ENCODE measurements around the gene PCSK2.

Gene PCSK2

GRCh38 chr20:17502105-17502504 is 275.3 kb downstream of the PCSK2 start:
- no peak for TF ChIP-seq EZH2phosphoT487 (IDR thresholded peaks at IDR 0.05; ENCODE audit: borderline replicate concordance, low read length)
- TF ChIP-seq, protein P1, sequence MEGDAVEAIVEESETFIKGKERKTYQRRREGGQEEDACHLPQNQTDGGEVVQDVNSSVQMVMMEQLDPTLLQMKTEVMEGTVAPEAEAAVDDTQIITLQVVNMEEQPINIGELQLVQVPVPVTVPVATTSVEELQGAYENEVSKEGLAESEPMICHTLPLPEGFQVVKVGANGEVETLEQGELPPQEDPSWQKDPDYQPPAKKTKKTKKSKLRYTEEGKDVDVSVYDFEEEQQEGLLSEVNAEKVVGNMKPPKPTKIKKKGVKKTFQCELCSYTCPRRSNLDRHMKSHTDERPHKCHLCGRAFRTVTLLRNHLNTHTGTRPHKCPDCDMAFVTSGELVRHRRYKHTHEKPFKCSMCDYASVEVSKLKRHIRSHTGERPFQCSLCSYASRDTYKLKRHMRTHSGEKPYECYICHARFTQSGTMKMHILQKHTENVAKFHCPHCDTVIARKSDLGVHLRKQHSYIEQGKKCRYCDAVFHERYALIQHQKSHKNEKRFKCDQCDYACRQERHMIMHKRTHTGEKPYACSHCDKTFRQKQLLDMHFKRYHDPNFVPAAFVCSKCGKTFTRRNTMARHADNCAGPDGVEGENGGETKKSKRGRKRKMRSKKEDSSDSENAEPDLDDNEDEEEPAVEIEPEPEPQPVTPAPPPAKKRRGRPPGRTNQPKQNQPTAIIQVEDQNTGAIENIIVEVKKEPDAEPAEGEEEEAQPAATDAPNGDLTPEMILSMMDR (IDR thresholded peaks at IDR 0.05; ENCODE audit: low read depth, low read length, poor library complexity, severe bottlenecking) = no peak
- no peaks in the 10 kb centered on the region for H3K79me2 ChIP-seq (ENCODE audit: control insufficient read depth, low read length)
- no peaks in the 10 kb centered on the region for H3K9me2 ChIP-seq (replicated peaks; ENCODE audit: control insufficient read depth, low read length)
- no peak overlapping the region for H3K27ac ChIP-seq (ENCODE audit: low read depth, low read length)
- H3K4me2 ChIP-seq (ENCODE audit: low read length) = no peak overlapping the region
- no peaks in the 10 kb centered on the region for H3K36me3 ChIP-seq (ENCODE audit: control insufficient read depth, low read length)
- H3K4me1 ChIP-seq (ENCODE audit: control insufficient read depth, low read length) = peaks cover 16% of the 10 kb centered on the region
- no peak overlapping the region for H3K4me3 ChIP-seq (ENCODE audit: low read length)
- no peaks in the 10 kb centered on the region for H4K20me1 ChIP-seq (ENCODE audit: control insufficient read depth, insufficient read depth, low read depth, low read length)
- H3F3A ChIP-seq (ENCODE audit: control insufficient read depth, insufficient read depth) = no peaks in the 10 kb centered on the region
- no peaks in the 10 kb centered on the region for H3K9me3 ChIP-seq (ENCODE audit: control insufficient read depth, insufficient read depth, low read length)
- H3K27me3 ChIP-seq (ENCODE audit: control insufficient read depth, low read length) = no peaks in the 10 kb centered on the region

DNA sequence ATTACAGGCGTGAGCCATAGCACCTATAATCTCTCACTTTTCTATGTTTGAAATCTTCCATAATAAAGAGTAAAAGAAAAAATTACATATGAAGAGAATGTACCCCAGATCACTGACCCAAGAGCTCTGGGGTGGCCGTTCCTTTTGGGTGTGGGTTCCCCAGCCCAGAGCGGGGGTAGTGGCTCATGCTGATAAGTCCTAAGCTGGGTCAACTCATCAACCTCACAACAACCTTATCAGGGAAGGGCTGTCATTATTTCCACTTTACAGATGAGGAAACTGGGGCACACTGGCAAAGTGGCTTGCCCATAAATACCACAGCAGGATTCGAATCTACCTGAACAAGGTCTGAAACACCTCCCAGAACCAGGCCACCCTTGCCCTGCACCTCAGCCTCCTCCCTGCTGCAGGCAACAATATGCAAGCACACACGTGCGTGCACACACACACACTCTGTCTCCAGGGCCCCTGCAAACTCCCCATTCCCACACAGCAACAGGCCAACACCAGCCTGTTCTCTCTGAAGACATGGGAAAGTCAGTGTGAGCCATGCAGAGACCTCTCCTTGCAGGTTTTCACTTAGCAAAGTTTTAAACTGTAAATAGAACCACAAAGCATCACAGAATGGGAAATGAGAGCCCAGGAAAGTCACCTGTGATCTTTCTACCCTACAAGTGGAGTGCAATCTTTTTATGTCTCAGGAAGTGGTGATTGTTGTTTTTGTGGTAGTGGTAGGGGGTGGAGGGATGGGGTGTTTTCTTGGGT is 276.6 kb downstream of the PCSK2 start:
- no peaks in the 10 kb centered on the region for H3F3A ChIP-seq (ENCODE audit: control insufficient read depth, insufficient read depth)
- TF ChIP-seq EZH2phosphoT487 (IDR thresholded peaks at IDR 0.05; ENCODE audit: borderline replicate concordance, low read length) = no peak
- TF ChIP-seq, protein P1 (IDR thresholded peaks at IDR 0.05; ENCODE audit: low read depth, low read length, poor library complexity, severe bottlenecking) = no peak
- no peak overlapping the region for H3K4me2 ChIP-seq (ENCODE audit: low read length)
- no peaks in the 10 kb centered on the region for H3K9me2 ChIP-seq (replicated peaks; ENCODE audit: control insufficient read depth, low read length)
- no peak overlapping the region for H3K4me3 ChIP-seq (ENCODE audit: low read length)
- no peaks in the 10 kb centered on the region for H3K36me3 ChIP-seq (ENCODE audit: control insufficient read depth, low read length)
- H4K20me1 ChIP-seq (ENCODE audit: control insufficient read depth, insufficient read depth, low read depth, low read length) = no peaks in the 10 kb centered on the region
- H3K79me2 ChIP-seq (ENCODE audit: control insufficient read depth, low read length) = no peaks in the 10 kb centered on the region
- H3K9me3 ChIP-seq (ENCODE audit: control insufficient read depth, insufficient read depth, low read length) = no peaks in the 10 kb centered on the region
- H3K27me3 ChIP-seq (ENCODE audit: control insufficient read depth, low read length) = no peaks in the 10 kb centered on the region
- peaks cover 16% of the 10 kb centered on the region for H3K4me1 ChIP-seq (ENCODE audit: control insufficient read depth, low read length)
- H3K27ac ChIP-seq (ENCODE audit: low read depth, low read length) = no peak overlapping the region

DNA sequence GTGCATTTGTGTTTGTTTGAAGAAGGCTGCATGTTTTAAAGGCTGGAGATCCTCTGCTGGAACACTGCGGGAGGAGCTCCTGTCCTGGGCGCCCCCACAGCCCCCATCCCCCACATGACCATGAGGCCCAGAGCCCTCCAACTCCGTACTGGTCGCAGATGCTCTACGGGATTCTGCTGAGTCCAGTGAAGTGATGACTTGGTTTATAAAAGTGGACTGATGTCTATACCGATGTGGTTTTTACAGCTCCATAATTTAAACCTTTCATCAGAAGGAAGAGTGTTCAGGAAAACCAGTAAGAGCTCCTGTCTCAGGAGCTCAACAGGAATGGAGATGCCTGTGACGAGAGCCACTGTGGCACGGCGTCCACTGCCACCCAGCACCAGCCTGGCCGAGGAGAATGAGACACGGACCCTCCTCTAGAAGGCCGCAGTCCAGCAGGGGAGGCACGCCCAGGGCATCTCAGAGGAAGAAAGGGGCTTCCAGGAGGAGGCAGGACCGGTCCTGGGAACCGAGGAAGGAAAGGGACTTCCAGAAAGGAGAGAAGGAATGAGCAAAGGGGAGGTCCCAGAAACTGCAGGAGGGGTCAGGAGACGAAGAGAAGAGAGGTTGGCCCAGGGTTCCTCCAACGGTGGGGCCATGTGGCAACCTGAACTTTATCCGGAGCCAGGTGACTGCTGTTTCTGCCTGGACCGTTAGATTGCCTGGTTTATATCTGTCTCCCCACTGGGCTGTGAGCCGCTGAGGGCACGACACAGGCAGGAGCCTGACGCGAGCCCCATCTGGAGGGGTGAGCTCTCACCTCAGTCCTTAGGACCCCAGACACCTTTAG is 277.4 kb downstream of the PCSK2 start:
- H3K36me3 ChIP-seq (ENCODE audit: control insufficient read depth, low read length) = no peaks in the 10 kb centered on the region
- H3K4me1 ChIP-seq (ENCODE audit: control insufficient read depth, low read length) = peaks cover 16% of the 10 kb centered on the region
- H3K4me3 ChIP-seq (ENCODE audit: low read length) = peak overlapping the region; percentile 71
- TF ChIP-seq EZH2phosphoT487 (IDR thresholded peaks at IDR 0.05; ENCODE audit: borderline replicate concordance, low read length) = no peak
- TF ChIP-seq, protein P1 (IDR thresholded peaks at IDR 0.05; ENCODE audit: low read depth, low read length, poor library complexity, severe bottlenecking) = no peak
- no peaks in the 10 kb centered on the region for H3K27me3 ChIP-seq (ENCODE audit: control insufficient read depth, low read length)
- H4K20me1 ChIP-seq (ENCODE audit: control insufficient read depth, insufficient read depth, low read depth, low read length) = no peaks in the 10 kb centered on the region
- H3K4me2 ChIP-seq (ENCODE audit: low read length) = peak overlapping the region; percentile 92
- H3K9me3 ChIP-seq (ENCODE audit: control insufficient read depth, insufficient read depth, low read length) = no peaks in the 10 kb centered on the region
- H3F3A ChIP-seq (ENCODE audit: control insufficient read depth, insufficient read depth) = no peaks in the 10 kb centered on the region
- no peak overlapping the region for H3K27ac ChIP-seq (ENCODE audit: low read depth, low read length)
- H3K79me2 ChIP-seq (ENCODE audit: control insufficient read depth, low read length) = no peaks in the 10 kb centered on the region
- no peaks in the 10 kb centered on the region for H3K9me2 ChIP-seq (replicated peaks; ENCODE audit: control insufficient read depth, low read length)
